Chondrocyte (in vitro differentiated cells): ENCODE measurements around the gene SEMA3G. TPM values are rescaled to one million over a fixed set of nuclear protein-coding genes. Genes with fewer than 3 reads are reported as not detected.

Experiments used
- DNase-seq: peaks from one replicate; pipeline ENCODE4 v3.0.0; 2021; ENCODE audit warnings: mixed read lengths, low spot score
- H3K27ac Mint-ChIP-seq: one replicate; pipeline ENCODE4 v1.8.0; 2021; ENCODE audit warnings: mild to moderate bottlenecking, moderate library complexity, mixed read lengths; ENCODE audit not compliant: unreplicated experiment
- H3K27me3 Mint-ChIP-seq: 2 replicates; pipeline ENCODE4 v1.8.0; 2021; ENCODE audit warnings: low read depth, mixed read lengths
- H3K36me3 Mint-ChIP-seq: 2 replicates; pipeline ENCODE4 v1.8.0; 2021; ENCODE audit warnings: low read depth, mixed read lengths
- H3K4me1 Mint-ChIP-seq: 2 replicates; pipeline ENCODE4 v1.8.0; 2021; ENCODE audit warnings: low read depth, mild to moderate bottlenecking, mixed read lengths
- H3K4me3 Mint-ChIP-seq: one replicate; pipeline ENCODE4 v1.8.0; 2021; ENCODE audit warnings: mild to moderate bottlenecking, moderate library complexity, mixed read lengths; ENCODE audit not compliant: unreplicated experiment
- H3K9me3 Mint-ChIP-seq: 2 replicates; pipeline ENCODE4 v1.8.0; 2021; ENCODE audit warnings: low read depth, mixed read lengths
- CTCF ChIP-seq: fragments of 200-600 bp; sonication (generic); IDR thresholded peaks from 2 replicates; pipeline ENCODE4 v1.5.0; 2021; ENCODE audit warnings: antibody characterized with exemption, mild to moderate bottlenecking, moderate library complexity
- total RNA-seq: library from RNA; stranded (reverse); gene quantifications from 3 replicates; pipeline ENCODE4 v1.2.1, GENCODE V29; 2021

SEMA3G gene
- total RNA-seq, 1 donor from 2014 or later: 0.17 TPM

- H3K4me1 Mint-ChIP-seq: peaks cover 14% of the 10 kb centered on the region
- DNase-seq: peak; percentile 38
- no peak for TF ChIP-seq CTCF
- peaks cover 36% of the 10 kb centered on the region for H3K36me3 Mint-ChIP-seq
- H3K27me3 Mint-ChIP-seq: no peaks in the 10 kb centered on the region
- H3K27ac Mint-ChIP-seq: no peak overlapping the region
- no peak overlapping the region for H3K4me3 Mint-ChIP-seq
- H3K9me3 Mint-ChIP-seq: no peaks in the 10 kb centered on the region
Measured at GRCh38 chr3:52405601-52406110, 39.2 kb downstream of the SEMA3G start.

- no peaks in the 10 kb centered on the region for H3K27me3 Mint-ChIP-seq
- peak; percentile 70 for DNase-seq
- H3K9me3 Mint-ChIP-seq: no peaks in the 10 kb centered on the region
- peaks cover 36% of the 10 kb centered on the region for H3K36me3 Mint-ChIP-seq
- TF ChIP-seq CTCF: no peak
- no peak overlapping the region for H3K4me3 Mint-ChIP-seq
- peaks cover 14% of the 10 kb centered on the region for H3K4me1 Mint-ChIP-seq
- no peak overlapping the region for H3K27ac Mint-ChIP-seq
Measured at GRCh38 chr3:52405066-52405465, 39.8 kb downstream of the SEMA3G start.

GRCh38 chr3:52404391-52404790 lies 40.5 kb downstream of the SEMA3G start:
- peak; percentile 64 for DNase-seq
- Mint-ChIP-seq H3K4me1 (peaks cover 14% of the 10 kb centered on the region), H3K27ac (no peak overlapping the region), H3K9me3 (no peaks in the 10 kb centered on the region), H3K27me3 (no peaks in the 10 kb centered on the region), H3K36me3 (peaks cover 36% of the 10 kb centered on the region), H3K4me3 (no peak overlapping the region)
- TF ChIP-seq CTCF: no peak

- Mint-ChIP-seq H3K36me3 (peaks cover 36% of the 10 kb centered on the region), H3K4me1 (peaks cover 10% of the 10 kb centered on the region), H3K4me3 (no peak overlapping the region), H3K27ac (no peak overlapping the region), H3K27me3 (no peaks in the 10 kb centered on the region), H3K9me3 (no peaks in the 10 kb centered on the region)
- DNase-seq: peak; percentile 61
- no peak for TF ChIP-seq CTCF
Measured at GRCh38 chr3:52403955-52404354, 40.9 kb downstream of the SEMA3G start.

GRCh38 chr3:52403271-52403841 lies 41.5 kb downstream of the SEMA3G start:
- Mint-ChIP-seq H3K27ac (no peak overlapping the region), H3K4me3 (no peak overlapping the region), H3K36me3 (peaks cover 34% of the 10 kb centered on the region), H3K4me1 (peaks cover 4% of the 10 kb centered on the region), H3K27me3 (no peaks in the 10 kb centered on the region), H3K9me3 (no peaks in the 10 kb centered on the region)
- DNase-seq: peak; percentile 90
- TF ChIP-seq CTCF: no peak
